Astrocyte of the cerebellum (primary cell): ENCODE data around the gene ZBTB16.
A peak's percentile ranks its signal among the peaks of the same experiment; 100 is the strongest.

Experiments used
- DNase-seq: peaks from one replicate; pipeline ENCODE4 v3.0.0-alpha.2; 2011; ENCODE audit warnings: low read depth
- H3K4me3 ChIP-seq: 2 replicates; pipeline ENCODE4 v1.5.1; 2011; ENCODE audit warnings: mild to moderate bottlenecking, low read depth, low read length, moderate library complexity
- in situ Hi-C: cut with HindIII; loops from 2 replicates; pipeline ENCODE4 v1.10.0; 2017; ENCODE audit warnings: low sequenced_read_pairs
- TF ChIP-seq, protein P1 (sequence below): IDR thresholded peaks from 2 replicates; pipeline ENCODE4 v1.5.1; 2012; ENCODE audit warnings: low read length, low read depth, moderate library complexity, mild to moderate bottlenecking; ENCODE audit errors: missing control alignments

Gene ZBTB16

DNA sequence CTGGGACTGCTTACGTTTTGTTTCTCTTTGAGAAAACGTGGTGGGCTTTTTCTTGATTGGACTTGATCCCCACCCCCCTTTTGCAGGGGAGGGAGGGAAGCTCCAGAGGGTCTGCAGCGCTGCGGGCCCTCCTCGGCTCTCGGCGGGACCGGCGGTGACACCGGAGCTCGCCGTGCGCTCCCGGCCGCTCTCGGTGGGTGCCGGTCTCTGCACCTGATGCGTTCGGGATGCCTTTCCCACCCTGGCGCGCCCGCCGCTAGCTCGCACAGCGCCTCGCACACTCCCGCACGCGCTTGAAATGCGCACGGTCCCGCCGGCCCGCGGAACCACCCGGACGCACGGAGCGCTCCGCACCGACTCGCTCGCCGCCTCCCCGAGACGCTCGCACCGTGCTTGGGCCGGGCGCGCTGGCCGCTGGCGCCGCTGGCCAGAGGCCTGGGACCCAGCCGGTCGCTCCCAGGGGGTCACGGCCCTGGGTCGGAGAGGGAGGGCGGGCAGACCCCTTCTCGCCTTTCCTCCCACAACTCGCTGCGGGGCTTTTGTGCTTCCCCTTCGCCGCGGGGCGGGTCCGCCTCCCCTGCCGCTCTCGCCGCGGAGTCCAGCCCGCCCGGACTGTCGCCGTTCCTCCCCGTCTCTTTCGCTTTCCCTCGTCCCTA, 1.0 kb downstream of the ZBTB16 start:
- TF ChIP-seq, protein P1, sequence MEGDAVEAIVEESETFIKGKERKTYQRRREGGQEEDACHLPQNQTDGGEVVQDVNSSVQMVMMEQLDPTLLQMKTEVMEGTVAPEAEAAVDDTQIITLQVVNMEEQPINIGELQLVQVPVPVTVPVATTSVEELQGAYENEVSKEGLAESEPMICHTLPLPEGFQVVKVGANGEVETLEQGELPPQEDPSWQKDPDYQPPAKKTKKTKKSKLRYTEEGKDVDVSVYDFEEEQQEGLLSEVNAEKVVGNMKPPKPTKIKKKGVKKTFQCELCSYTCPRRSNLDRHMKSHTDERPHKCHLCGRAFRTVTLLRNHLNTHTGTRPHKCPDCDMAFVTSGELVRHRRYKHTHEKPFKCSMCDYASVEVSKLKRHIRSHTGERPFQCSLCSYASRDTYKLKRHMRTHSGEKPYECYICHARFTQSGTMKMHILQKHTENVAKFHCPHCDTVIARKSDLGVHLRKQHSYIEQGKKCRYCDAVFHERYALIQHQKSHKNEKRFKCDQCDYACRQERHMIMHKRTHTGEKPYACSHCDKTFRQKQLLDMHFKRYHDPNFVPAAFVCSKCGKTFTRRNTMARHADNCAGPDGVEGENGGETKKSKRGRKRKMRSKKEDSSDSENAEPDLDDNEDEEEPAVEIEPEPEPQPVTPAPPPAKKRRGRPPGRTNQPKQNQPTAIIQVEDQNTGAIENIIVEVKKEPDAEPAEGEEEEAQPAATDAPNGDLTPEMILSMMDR: no peak
- in situ Hi-C loops: loop anchor here (10.0 kb wide), 1 partner anchor 114 kb away; no protein-coding TSS in a partner anchor
- peak overlapping the region; percentile 85 for H3K4me3 ChIP-seq
- DNase-seq: no peak

GRCh38 chr11:114061048-114061680, 1.7 kb downstream of the ZBTB16 start:
- DNase-seq: no peak

GRCh38 chr11:114061681-114062049, 2.2 kb downstream of the ZBTB16 start:
- TF ChIP-seq, protein P1: no peak
- H3K4me3 ChIP-seq: peak overlapping the region; percentile 85
- DNase-seq: no peak
- in situ Hi-C loops: loop anchor here (10.0 kb wide), 1 partner anchor 113 kb away; no protein-coding TSS in a partner anchor

More at GRCh38 chr11:114061048-114061680, 1.7 kb downstream of the ZBTB16 start:
- H3K4me3 ChIP-seq: peak overlapping the region; percentile 85
- TF ChIP-seq, protein P1: no peak
- in situ Hi-C loops: loop anchor here (10.0 kb wide), 1 partner anchor 114 kb away; no protein-coding TSS in a partner anchor

DNA sequence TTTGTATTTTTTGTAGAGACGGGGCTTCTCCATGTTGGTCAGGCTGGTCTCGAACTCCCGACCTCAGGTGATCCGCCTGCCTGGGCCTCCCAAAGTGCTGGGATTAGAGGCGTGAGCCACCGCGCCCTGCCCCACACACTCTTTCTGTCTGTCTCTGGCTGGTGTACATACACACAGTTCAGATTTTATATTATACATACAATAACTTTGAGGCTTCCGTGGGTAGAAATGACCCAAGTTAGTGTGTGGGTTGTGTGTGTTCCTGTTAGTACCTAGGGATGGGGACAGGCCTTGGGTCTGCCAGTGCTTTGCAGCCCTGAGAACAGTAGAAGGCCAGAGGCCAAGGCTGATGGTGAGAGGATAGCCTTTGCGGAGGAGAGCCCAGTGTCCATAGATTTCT, 2.8 kb downstream of the ZBTB16 start:
- H3K4me3 ChIP-seq: no peak overlapping the region
- DNase-seq: no peak

DNA sequence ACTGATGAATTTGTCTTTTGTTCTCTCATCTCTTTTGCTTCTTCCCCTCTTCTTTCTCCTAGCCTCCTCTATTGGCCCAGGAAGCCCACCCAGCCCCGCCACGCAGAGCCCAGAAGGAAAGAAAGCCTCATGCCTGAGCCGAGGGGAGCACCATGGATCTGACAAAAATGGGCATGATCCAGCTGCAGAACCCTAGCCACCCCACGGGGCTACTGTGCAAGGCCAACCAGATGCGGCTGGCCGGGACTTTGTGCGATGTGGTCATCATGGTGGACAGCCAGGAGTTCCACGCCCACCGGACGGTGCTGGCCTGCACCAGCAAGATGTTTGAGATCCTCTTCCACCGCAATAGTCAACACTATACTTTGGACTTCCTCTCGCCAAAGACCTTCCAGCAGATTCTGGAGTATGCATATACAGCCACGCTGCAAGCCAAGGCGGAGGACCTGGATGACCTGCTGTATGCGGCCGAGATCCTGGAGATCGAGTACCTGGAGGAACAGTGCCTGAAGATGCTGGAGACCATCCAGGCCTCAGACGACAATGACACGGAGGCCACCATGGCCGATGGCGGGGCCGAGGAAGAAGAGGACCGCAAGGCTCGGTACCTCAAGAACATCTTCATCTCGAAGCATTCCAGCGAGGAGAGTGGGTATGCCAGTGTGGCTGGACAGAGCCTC, 3.8 kb downstream of the ZBTB16 start:
- TF ChIP-seq, protein P1: no peak
- DNase-seq: no peak
- no peak overlapping the region for H3K4me3 ChIP-seq
- in situ Hi-C loops: loop anchor here (10.0 kb wide), 1 partner anchor 112 kb away; no protein-coding TSS in a partner anchor

More for the DNA sequence above, 2.8 kb downstream of the ZBTB16 start:
- TF ChIP-seq, protein P1: no peak
- in situ Hi-C loops: loop anchor here (10.0 kb wide), 1 partner anchor 113 kb away; no protein-coding TSS in a partner anchor

DNA sequence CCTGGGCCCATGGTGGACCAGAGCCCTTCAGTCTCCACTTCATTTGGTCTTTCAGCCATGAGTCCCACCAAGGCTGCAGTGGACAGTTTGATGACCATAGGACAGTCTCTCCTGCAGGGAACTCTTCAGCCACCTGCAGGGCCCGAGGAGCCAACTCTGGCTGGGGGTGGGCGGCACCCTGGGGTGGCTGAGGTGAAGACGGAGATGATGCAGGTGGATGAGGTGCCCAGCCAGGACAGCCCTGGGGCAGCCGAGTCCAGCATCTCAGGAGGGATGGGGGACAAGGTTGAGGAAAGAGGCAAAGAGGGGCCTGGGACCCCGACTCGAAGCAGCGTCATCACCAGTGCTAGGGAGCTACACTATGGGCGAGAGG, 4.3 kb downstream of the ZBTB16 start:
- TF ChIP-seq, protein P1: no peak
- no peak for DNase-seq
- in situ Hi-C loops: loop anchor here (10.0 kb wide), 1 partner anchor 111 kb away; no protein-coding TSS in a partner anchor
- H3K4me3 ChIP-seq: no peak overlapping the region
